Lower leg skin (tissue), 3 donors: ENCODE results near the gene DHX58.

Experiments
- POLR2A ChIP-seq, 2 donors: fragments of 450-650 bp; IDR thresholded peaks; one replicate each; pipeline ENCODE4 v1.6.1; 2016 to 2017; ENCODE audit warnings: antibody characterized with exemption in 2 of 2, mild to moderate bottlenecking in 1 of 2, moderate library complexity in 1 of 2
- TF ChIP-seq, protein P1 (sequence below), 3 donors: fragments of 450-650 bp; IDR thresholded peaks; one replicate each; pipeline ENCODE4 v1.5.1; 2016; ENCODE audit warnings: antibody characterized with exemption in 3 of 3, mild to moderate bottlenecking in 3 of 3, moderate library complexity in 2 of 3

DNA sequence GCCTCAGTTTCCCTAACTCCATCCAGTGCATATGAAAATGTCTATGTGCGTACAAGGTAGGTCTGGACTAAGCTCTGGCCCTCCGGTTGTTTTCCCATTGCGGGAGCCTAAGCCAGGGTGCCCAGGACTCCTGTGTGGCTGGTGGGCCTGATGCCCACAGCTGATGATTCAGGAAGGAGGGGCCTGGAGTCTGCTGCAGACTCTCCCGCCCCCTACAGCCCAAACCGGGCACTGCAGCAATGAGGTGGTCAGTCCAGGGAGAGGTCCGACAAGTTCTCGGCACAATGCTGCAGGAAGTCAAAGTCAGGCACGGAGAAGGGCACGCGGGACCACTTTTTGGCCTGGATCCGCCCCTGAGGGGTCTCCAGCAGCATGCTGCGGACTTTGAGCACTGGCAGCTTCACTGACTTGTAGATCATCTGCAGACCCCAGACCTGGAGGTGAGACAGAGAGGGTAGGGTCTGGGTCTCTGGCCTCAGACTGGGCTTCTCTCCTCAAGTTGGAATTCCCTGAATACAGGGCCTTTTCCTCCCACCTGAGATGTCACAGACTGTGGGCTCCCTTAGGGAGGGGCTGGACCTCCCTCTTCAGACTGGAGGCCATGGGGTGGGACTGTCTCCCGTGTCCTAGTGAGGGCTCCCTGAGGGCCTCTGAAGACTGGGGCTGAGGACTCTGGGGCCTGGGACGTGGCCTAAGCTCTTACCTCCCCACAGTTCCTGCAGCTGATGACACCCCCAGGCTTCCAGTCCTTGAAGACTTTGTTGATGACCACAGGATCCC is 10.8 kb downstream of the DHX58 start:
- TF ChIP-seq POLR2A (IDR thresholded peaks at IDR 0.05) = no peak
- TF ChIP-seq, protein P1, sequence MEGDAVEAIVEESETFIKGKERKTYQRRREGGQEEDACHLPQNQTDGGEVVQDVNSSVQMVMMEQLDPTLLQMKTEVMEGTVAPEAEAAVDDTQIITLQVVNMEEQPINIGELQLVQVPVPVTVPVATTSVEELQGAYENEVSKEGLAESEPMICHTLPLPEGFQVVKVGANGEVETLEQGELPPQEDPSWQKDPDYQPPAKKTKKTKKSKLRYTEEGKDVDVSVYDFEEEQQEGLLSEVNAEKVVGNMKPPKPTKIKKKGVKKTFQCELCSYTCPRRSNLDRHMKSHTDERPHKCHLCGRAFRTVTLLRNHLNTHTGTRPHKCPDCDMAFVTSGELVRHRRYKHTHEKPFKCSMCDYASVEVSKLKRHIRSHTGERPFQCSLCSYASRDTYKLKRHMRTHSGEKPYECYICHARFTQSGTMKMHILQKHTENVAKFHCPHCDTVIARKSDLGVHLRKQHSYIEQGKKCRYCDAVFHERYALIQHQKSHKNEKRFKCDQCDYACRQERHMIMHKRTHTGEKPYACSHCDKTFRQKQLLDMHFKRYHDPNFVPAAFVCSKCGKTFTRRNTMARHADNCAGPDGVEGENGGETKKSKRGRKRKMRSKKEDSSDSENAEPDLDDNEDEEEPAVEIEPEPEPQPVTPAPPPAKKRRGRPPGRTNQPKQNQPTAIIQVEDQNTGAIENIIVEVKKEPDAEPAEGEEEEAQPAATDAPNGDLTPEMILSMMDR (IDR thresholded peaks at IDR 0.05) = no peak
